NCI-H748 treated with DMSO at 0.1 percent for 48 hours (cell line): Measurements from ENCODE around the gene VSIR.

Source experiments
- DNase-seq: peaks from one replicate; lab custom pipeline; 2025; lab: John Stamatoyannopoulos, UW

Gene VSIR

GRCh38 chr10:71773221-71773971 lies at the start of gene VSIR:
Gene VSIR (minus strand): TSS chr10:71773520. CDS start chr10:71773439, 81 bp downstream.
- DNase-seq, result peak; percentile 18

- DNase-seq, result no peak
Observed at GRCh38 chr10:71821909-71822763, 48.8 kb upstream of the VSIR start.

- DNase-seq, result no peak
Observed at GRCh38 chr10:71820966-71821365, 47.6 kb upstream of the VSIR start.

GRCh38 chr10:71819985-71820384 lies 46.7 kb upstream of the VSIR start:
- no peak for DNase-seq

- DNase-seq, result no peak
Observed at GRCh38 chr10:71819441-71819861, 46.1 kb upstream of the VSIR start.

GRCh38 chr10:71818674-71819260 lies 45.4 kb upstream of the VSIR start:
- DNase-seq, result no peak

GRCh38 chr10:71817831-71818655 lies 44.7 kb upstream of the VSIR start:
- DNase-seq, result no peak

GRCh38 chr10:71816936-71817618 lies 43.8 kb upstream of the VSIR start:
- no peak for DNase-seq

GRCh38 chr10:71816421-71816851 lies 43.1 kb upstream of the VSIR start:
- DNase-seq, result no peak

- no peak for DNase-seq
Observed at GRCh38 chr10:71815515-71816130, 42.3 kb upstream of the VSIR start.

GRCh38 chr10:71814922-71815411 lies 41.6 kb upstream of the VSIR start:
- no peak for DNase-seq

- DNase-seq, result no peak
Observed at GRCh38 chr10:71812913-71813590, 39.7 kb upstream of the VSIR start.

- DNase-seq, result no peak
Observed at GRCh38 chr10:71812016-71812912, 38.9 kb upstream of the VSIR start.

- no peak for DNase-seq
Observed at GRCh38 chr10:71811351-71811750, 38.0 kb upstream of the VSIR start.

GRCh38 chr10:71810048-71810750 lies 36.9 kb upstream of the VSIR start:
- DNase-seq, result no peak

GRCh38 chr10:71809628-71810027 lies 36.3 kb upstream of the VSIR start:
- DNase-seq, result no peak

- DNase-seq, result no peak
Observed at GRCh38 chr10:71807557-71808510, 34.5 kb upstream of the VSIR start.
